Measurements from ENCODE around the gene GID8.

GID8 gene

GRCh38 chr20:62945771-62946339 lies 7.9 kb downstream of the GID8 start:
- DNase-seq: no peak

- DNase-seq: no peak
Measured at GRCh38 chr20:62946918-62947317, 9.0 kb downstream of the GID8 start.

- no peak for DNase-seq
Measured at GRCh38 chr20:62947532-62948300, 9.8 kb downstream of the GID8 start.

GRCh38 chr20:62949153-62949821 lies 11.3 kb downstream of the GID8 start:
- DNase-seq: no peak

GRCh38 chr20:62949962-62950361 lies 12.0 kb downstream of the GID8 start:
- no peak for DNase-seq

GRCh38 chr20:62950741-62951140 lies 12.8 kb downstream of the GID8 start:
- no peak for DNase-seq

- DNase-seq: no peak
Measured at GRCh38 chr20:62951143-62951895, 13.4 kb downstream of the GID8 start.

- no peak for DNase-seq
Measured at GRCh38 chr20:62951896-62952372, 14.0 kb downstream of the GID8 start.

- DNase-seq: no peak
Measured at GRCh38 chr20:62952373-62952967, 14.5 kb downstream of the GID8 start, which contains the start of gene SLC17A9. SLC17A9 (plus strand) TSS chr20:62952709; CDS start chr20:62952831, 122 bp downstream.

- no peak for DNase-seq
Measured at GRCh38 chr20:62952968-62953838, 15.3 kb downstream of the GID8 start.

GRCh38 chr20:62953839-62954703 lies 16.1 kb downstream of the GID8 start:
- peak; percentile 83 for DNase-seq

- DNase-seq: peak; percentile 19
Measured at GRCh38 chr20:62955519-62956386, 17.8 kb downstream of the GID8 start.

GRCh38 chr20:62956387-62957135 lies 18.6 kb downstream of the GID8 start:
- no peak for DNase-seq

- DNase-seq: no peak
Measured at GRCh38 chr20:62957136-62958117, 19.5 kb downstream of the GID8 start.

- DNase-seq: no peak
Measured at GRCh38 chr20:62958388-62959100, 20.6 kb downstream of the GID8 start.

GRCh38 chr20:62959101-62959971 lies 21.4 kb downstream of the GID8 start:
- no peak for DNase-seq

Measured in NCI-H146 (cell line).